HG03095 (cell line): ENCODE results near the gene FSHR.

Source experiments
- ATAC-seq: cut with Tn5 transposase; IDR thresholded peaks from one replicate; pipeline ENCODE4 v1.9.1; 2021; ENCODE audit warnings: moderate library complexity; ENCODE audit not compliant: unreplicated experiment

Gene FSHR

GRCh38 chr2:49154140-49154539 is at the start of gene FSHR:
Gene FSHR (minus strand): TSS chr2:49154515. CDS start chr2:49154417, 98 bp downstream.
- no peak for ATAC-seq

GRCh38 chr2:49199266-49199665 is 45.0 kb upstream of the FSHR start:
- no peak for ATAC-seq

- ATAC-seq: no peak
Measured at GRCh38 chr2:49194701-49195100, 40.4 kb upstream of the FSHR start.

GRCh38 chr2:49192036-49192435 is 37.7 kb upstream of the FSHR start:
- no peak for ATAC-seq

- no peak for ATAC-seq
Measured at GRCh38 chr2:49189512-49190225, 35.4 kb upstream of the FSHR start.

- no peak for ATAC-seq
Measured at GRCh38 chr2:49186050-49186648, 31.8 kb upstream of the FSHR start.

- no peak for ATAC-seq
Measured at GRCh38 chr2:49178656-49179055, 24.3 kb upstream of the FSHR start.

GRCh38 chr2:49177194-49177593 is 22.9 kb upstream of the FSHR start:
- ATAC-seq: no peak

- ATAC-seq: no peak
Measured at GRCh38 chr2:49175831-49176230, 21.5 kb upstream of the FSHR start.

- ATAC-seq: no peak
Measured at GRCh38 chr2:49174750-49175149, 20.4 kb upstream of the FSHR start.

- ATAC-seq: no peak
Measured at GRCh38 chr2:49167131-49167530, 12.8 kb upstream of the FSHR start.

- ATAC-seq: no peak
Measured at GRCh38 chr2:49165662-49166061, 11.3 kb upstream of the FSHR start.

GRCh38 chr2:49164729-49165128 is 10.4 kb upstream of the FSHR start:
- ATAC-seq: no peak

- ATAC-seq: no peak
Measured at GRCh38 chr2:49162151-49162550, 7.8 kb upstream of the FSHR start.

- no peak for ATAC-seq
Measured at GRCh38 chr2:49154891-49155290, 576 bp upstream of the FSHR start.

GRCh38 chr2:49153252-49153651 is 1.1 kb downstream of the FSHR start:
- no peak for ATAC-seq

- ATAC-seq: no peak
Measured at GRCh38 chr2:49152824-49153223, 1.5 kb downstream of the FSHR start.

GRCh38 chr2:49146401-49146800 is 7.9 kb downstream of the FSHR start:
- ATAC-seq: no peak

GRCh38 chr2:49131801-49132200 is 22.5 kb downstream of the FSHR start:
- ATAC-seq: no peak

- ATAC-seq: no peak
Measured at GRCh38 chr2:49129034-49129433, 25.3 kb downstream of the FSHR start.

- no peak for ATAC-seq
Measured at GRCh38 chr2:49123600-49123999, 30.7 kb downstream of the FSHR start.

GRCh38 chr2:49122107-49122506 is 32.2 kb downstream of the FSHR start:
- ATAC-seq: no peak

- ATAC-seq: no peak
Measured at GRCh38 chr2:49113046-49113445, 41.3 kb downstream of the FSHR start.
